Measurements from ENCODE around the gene RASSF3. TPM values are rescaled to one million over a fixed set of nuclear protein-coding genes. Genes with fewer than 3 reads are reported as not detected.

Gene RASSF3
- total and polyA plus RNA-seq, 5 donors from 2014 or later = 5.5 to 158 (median 10.5) TPM

DNA sequence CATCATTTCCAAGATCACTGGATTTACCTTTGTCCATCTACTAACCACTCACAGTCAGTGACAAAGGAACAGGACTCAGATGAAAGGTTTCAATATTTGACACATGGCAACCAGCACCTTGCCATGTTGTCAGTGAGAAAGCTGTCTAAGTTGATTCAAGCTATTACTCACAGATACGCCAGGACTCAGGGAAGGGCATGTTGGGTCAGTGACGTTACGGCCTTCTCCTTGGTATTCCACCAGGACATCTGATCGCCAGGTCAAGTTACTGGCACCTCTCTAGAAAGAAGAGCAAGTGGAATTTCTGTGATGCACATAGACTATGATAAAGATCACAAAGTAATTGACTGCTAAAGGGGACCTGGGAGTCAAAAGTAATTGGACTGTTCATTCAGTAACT is 112.5 kb downstream of the RASSF3 start:
- Histone ChIP-seq H3K4me3 (ENCODE audit: low read depth, low read length) (no peak overlapping the region), H3K4me1 (ENCODE audit: control insufficient read depth, insufficient read depth, low read length, poor library complexity, severe bottlenecking) (no peaks in the 10 kb centered on the region), H3K27me3 (ENCODE audit: control insufficient read depth, insufficient read depth, low read length) (no peaks in the 10 kb centered on the region), H3K9me3 (ENCODE audit: control insufficient read depth in 2 of 2, low read length in 2 of 2) (no peaks in the 10 kb centered on the region), H3K27ac (ENCODE audit: insufficient read depth, low read length, poor library complexity, severe bottlenecking) (no peak overlapping the region), H3K36me3 (ENCODE audit: control insufficient read depth, insufficient read depth, low read length) (peaks cover 42% of the 10 kb centered on the region)
- Mint-ChIP-seq H3K36me3 (peaks cover 54% of the 10 kb centered on the region), H3K9me3 (no peaks in the 10 kb centered on the region), H3K4me1 (peaks cover 4 to 11% (median 9%) of the 10 kb centered on the region in 4 donors), H3K27me3 (no peaks in the 10 kb centered on the region), H3K4me3 (no peak overlapping the region), H3K27ac (peak overlapping the region in 1 of 3 donors; percentile 44)
- DNase-seq = no peak
- no peak for ATAC-seq (ENCODE audit: low read depth in 2 of 2)

GRCh38 chr12:64723630-64724029 is 113.3 kb downstream of the RASSF3 start:
- H3K36me3 Mint-ChIP-seq = peaks cover 57% of the 10 kb centered on the region
- H3K4me3 Mint-ChIP-seq = no peak overlapping the region

GRCh38 chr12:64724201-64724745 is 114.0 kb downstream of the RASSF3 start:
- ATAC-seq (ENCODE audit: low read depth in 2 of 2) = no peak
- Histone ChIP-seq H3K27ac (ENCODE audit: insufficient read depth, low read length, poor library complexity, severe bottlenecking) (no peak overlapping the region), H3K36me3 (ENCODE audit: control insufficient read depth, insufficient read depth, low read length) (peaks cover 43% of the 10 kb centered on the region), H3K4me3 (ENCODE audit: low read depth, low read length) (no peak overlapping the region), H3K4me1 (ENCODE audit: control insufficient read depth, insufficient read depth, low read length, poor library complexity, severe bottlenecking) (no peaks in the 10 kb centered on the region), H3K9me3 (ENCODE audit: control insufficient read depth in 2 of 2, low read length in 2 of 2) (no peaks in the 10 kb centered on the region), H3K27me3 (ENCODE audit: control insufficient read depth, insufficient read depth, low read length) (no peaks in the 10 kb centered on the region)
- Mint-ChIP-seq H3K27me3 (no peaks in the 10 kb centered on the region), H3K9me3 (no peaks in the 10 kb centered on the region), H3K4me3 (no peak overlapping the region), H3K27ac (no peak overlapping the region), H3K4me1 (peaks cover 4 to 17% (median 11%) of the 10 kb centered on the region in 4 donors), H3K36me3 (peaks cover 54% of the 10 kb centered on the region)
- no peak for DNase-seq

More at GRCh38 chr12:64723630-64724029, 113.3 kb downstream of the RASSF3 start:
- H3K27ac Mint-ChIP-seq = peak overlapping the region in 1 of 3 donors; percentile 4
- peaks cover 4 to 11% (median 9%) of the 10 kb centered on the region in 4 donors for H3K4me1 Mint-ChIP-seq
- Histone ChIP-seq H3K27me3 (ENCODE audit: control insufficient read depth, insufficient read depth, low read length) (no peaks in the 10 kb centered on the region), H3K4me1 (ENCODE audit: control insufficient read depth, insufficient read depth, low read length, poor library complexity, severe bottlenecking) (no peaks in the 10 kb centered on the region), H3K9me3 (ENCODE audit: control insufficient read depth in 2 of 2, low read length in 2 of 2) (no peaks in the 10 kb centered on the region), H3K4me3 (ENCODE audit: low read depth, low read length) (no peak overlapping the region), H3K27ac (ENCODE audit: insufficient read depth, low read length, poor library complexity, severe bottlenecking) (no peak overlapping the region), H3K36me3 (ENCODE audit: control insufficient read depth, insufficient read depth, low read length) (peaks cover 46% of the 10 kb centered on the region)
- H3K9me3 Mint-ChIP-seq = no peaks in the 10 kb centered on the region
- ATAC-seq (ENCODE audit: low read depth in 2 of 2) (no peak), DNase-seq (peak in 1 of 3 donors; percentile 19)
- no peaks in the 10 kb centered on the region for H3K27me3 Mint-ChIP-seq

GRCh38 chr12:64729909-64730587 is 119.8 kb downstream of the RASSF3 start:
- DNase-seq = peak in 2 of 3 donors; percentile 20 to 64
- Histone ChIP-seq H3K4me3 (ENCODE audit: low read depth, low read length) (peak overlapping the region; percentile 46), H3K27ac (ENCODE audit: insufficient read depth, low read length, poor library complexity, severe bottlenecking) (peak overlapping the region; percentile 62)

GRCh38 chr12:64730588-64730969 is 120.3 kb downstream of the RASSF3 start:
- H3K4me1 ChIP-seq (ENCODE audit: control insufficient read depth, insufficient read depth, low read length, poor library complexity, severe bottlenecking) = peaks cover 11% of the 10 kb centered on the region
- H3K27ac Mint-ChIP-seq = peak overlapping the region; percentile 90 to 97 (median 94)
- H3K4me3 ChIP-seq (ENCODE audit: low read depth, low read length) = peak overlapping the region; percentile 46
- no peaks in the 10 kb centered on the region for H3K9me3 Mint-ChIP-seq
- H3K27ac ChIP-seq (ENCODE audit: insufficient read depth, low read length, poor library complexity, severe bottlenecking) = peak overlapping the region; percentile 62
- H3K36me3 ChIP-seq (ENCODE audit: control insufficient read depth, insufficient read depth, low read length) = peaks cover 18% of the 10 kb centered on the region
- DNase-seq (peak in 1 of 3 donors; percentile 21), ATAC-seq (ENCODE audit: low read depth in 2 of 2) (no peak)
- H3K9me3 ChIP-seq (ENCODE audit: control insufficient read depth in 2 of 2, low read length in 2 of 2) = no peaks in the 10 kb centered on the region
- H3K4me1 Mint-ChIP-seq = peaks cover 12 to 29% (median 24%) of the 10 kb centered on the region in 4 donors
- peak overlapping the region; percentile 30 to 78 (median 57) for H3K4me3 Mint-ChIP-seq
- peaks cover 45% of the 10 kb centered on the region for H3K36me3 Mint-ChIP-seq
- H3K27me3 Mint-ChIP-seq = no peaks in the 10 kb centered on the region
- no peaks in the 10 kb centered on the region for H3K27me3 ChIP-seq (ENCODE audit: control insufficient read depth, insufficient read depth, low read length)

More at GRCh38 chr12:64729909-64730587, 119.8 kb downstream of the RASSF3 start:
- Histone ChIP-seq H3K9me3 (ENCODE audit: control insufficient read depth in 2 of 2, low read length in 2 of 2) (no peaks in the 10 kb centered on the region), H3K36me3 (ENCODE audit: control insufficient read depth, insufficient read depth, low read length) (peaks cover 15% of the 10 kb centered on the region), H3K27me3 (ENCODE audit: control insufficient read depth, insufficient read depth, low read length) (no peaks in the 10 kb centered on the region), H3K4me1 (ENCODE audit: control insufficient read depth, insufficient read depth, low read length, poor library complexity, severe bottlenecking) (peaks cover 11% of the 10 kb centered on the region)
- Mint-ChIP-seq H3K27me3 (no peaks in the 10 kb centered on the region), H3K4me1 (peaks cover 16 to 29% (median 24%) of the 10 kb centered on the region in 4 donors), H3K4me3 (peak overlapping the region in 3 of 4 donors; percentile 30 to 78 (median 51)), H3K27ac (peak overlapping the region; percentile 90 to 97 (median 94)), H3K36me3 (peaks cover 49% of the 10 kb centered on the region), H3K9me3 (no peaks in the 10 kb centered on the region)
- ATAC-seq (ENCODE audit: low read depth in 2 of 2) = no peak

- no peaks in the 10 kb centered on the region for H3K9me3 Mint-ChIP-seq
- H3K27me3 Mint-ChIP-seq = no peaks in the 10 kb centered on the region
- peaks cover 49% of the 10 kb centered on the region for H3K36me3 Mint-ChIP-seq
- no peak overlapping the region for H3K4me3 ChIP-seq (ENCODE audit: low read depth, low read length)
- peaks cover 13 to 26% (median 23%) of the 10 kb centered on the region in 4 donors for H3K4me1 Mint-ChIP-seq
- H3K9me3 ChIP-seq (ENCODE audit: control insufficient read depth in 2 of 2, low read length in 2 of 2) = no peaks in the 10 kb centered on the region
- no peaks in the 10 kb centered on the region for H3K27me3 ChIP-seq (ENCODE audit: control insufficient read depth, insufficient read depth, low read length)
- no peak for ATAC-seq (ENCODE audit: low read depth in 2 of 2)
- H3K4me3 Mint-ChIP-seq = no peak overlapping the region
- H3K27ac ChIP-seq (ENCODE audit: insufficient read depth, low read length, poor library complexity, severe bottlenecking) = no peak overlapping the region
- DNase-seq = no peak
- peaks cover 11% of the 10 kb centered on the region for H3K4me1 ChIP-seq (ENCODE audit: control insufficient read depth, insufficient read depth, low read length, poor library complexity, severe bottlenecking)
- H3K27ac Mint-ChIP-seq = peak overlapping the region in 2 of 3 donors; percentile 88 to 90
- peaks cover 25% of the 10 kb centered on the region for H3K36me3 ChIP-seq (ENCODE audit: control insufficient read depth, insufficient read depth, low read length)
Measured at GRCh38 chr12:64731683-64732082, 121.4 kb downstream of the RASSF3 start.

GRCh38 chr12:64733857-64734256 is 123.6 kb downstream of the RASSF3 start:
- Mint-ChIP-seq H3K27me3 (no peaks in the 10 kb centered on the region), H3K36me3 (peaks cover 55% of the 10 kb centered on the region), H3K4me1 (peaks cover 18 to 33% (median 28%) of the 10 kb centered on the region in 4 donors), H3K9me3 (no peaks in the 10 kb centered on the region), H3K4me3 (no peak overlapping the region), H3K27ac (peak overlapping the region in 1 of 3 donors; percentile 69)
- H3K4me1 ChIP-seq (ENCODE audit: control insufficient read depth, insufficient read depth, low read length, poor library complexity, severe bottlenecking) = peaks cover 16% of the 10 kb centered on the region
- H3K27me3 ChIP-seq (ENCODE audit: control insufficient read depth, insufficient read depth, low read length) = no peaks in the 10 kb centered on the region
- no peak for DNase-seq
- peaks cover 22% of the 10 kb centered on the region for H3K36me3 ChIP-seq (ENCODE audit: control insufficient read depth, insufficient read depth, low read length)
- H3K4me3 ChIP-seq (ENCODE audit: low read depth, low read length) = no peak overlapping the region
- H3K27ac ChIP-seq (ENCODE audit: insufficient read depth, low read length, poor library complexity, severe bottlenecking) = no peak overlapping the region
- H3K9me3 ChIP-seq (ENCODE audit: control insufficient read depth in 2 of 2, low read length in 2 of 2) = no peaks in the 10 kb centered on the region
- ATAC-seq (ENCODE audit: low read depth in 2 of 2) = no peak
